ENCODE measurements around the gene DKC1.

DNA sequence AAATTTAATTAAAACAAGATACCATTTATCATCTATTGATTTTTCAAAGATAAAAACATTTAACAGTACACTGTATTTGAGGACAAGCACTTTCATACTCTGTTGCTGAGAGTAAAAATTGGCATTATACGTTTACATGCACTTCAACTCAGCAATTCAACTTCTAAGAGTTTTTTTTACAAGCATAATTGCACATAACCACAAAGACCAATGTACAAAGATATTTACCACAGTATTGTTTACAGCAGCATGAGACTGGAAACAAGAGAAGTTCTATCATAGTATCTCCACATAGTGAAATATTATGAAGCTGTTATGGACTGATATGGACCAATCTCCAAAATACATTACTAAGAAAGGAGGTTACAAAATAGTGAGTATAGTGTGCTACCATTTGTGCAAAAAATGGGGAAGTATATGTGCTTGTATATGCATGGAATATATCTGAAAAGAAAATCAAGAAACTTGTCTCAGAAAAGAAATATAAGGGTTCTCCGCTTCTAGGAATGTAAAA, 22.7 kb upstream of the DKC1 start:
- TF ChIP-seq, protein P1, sequence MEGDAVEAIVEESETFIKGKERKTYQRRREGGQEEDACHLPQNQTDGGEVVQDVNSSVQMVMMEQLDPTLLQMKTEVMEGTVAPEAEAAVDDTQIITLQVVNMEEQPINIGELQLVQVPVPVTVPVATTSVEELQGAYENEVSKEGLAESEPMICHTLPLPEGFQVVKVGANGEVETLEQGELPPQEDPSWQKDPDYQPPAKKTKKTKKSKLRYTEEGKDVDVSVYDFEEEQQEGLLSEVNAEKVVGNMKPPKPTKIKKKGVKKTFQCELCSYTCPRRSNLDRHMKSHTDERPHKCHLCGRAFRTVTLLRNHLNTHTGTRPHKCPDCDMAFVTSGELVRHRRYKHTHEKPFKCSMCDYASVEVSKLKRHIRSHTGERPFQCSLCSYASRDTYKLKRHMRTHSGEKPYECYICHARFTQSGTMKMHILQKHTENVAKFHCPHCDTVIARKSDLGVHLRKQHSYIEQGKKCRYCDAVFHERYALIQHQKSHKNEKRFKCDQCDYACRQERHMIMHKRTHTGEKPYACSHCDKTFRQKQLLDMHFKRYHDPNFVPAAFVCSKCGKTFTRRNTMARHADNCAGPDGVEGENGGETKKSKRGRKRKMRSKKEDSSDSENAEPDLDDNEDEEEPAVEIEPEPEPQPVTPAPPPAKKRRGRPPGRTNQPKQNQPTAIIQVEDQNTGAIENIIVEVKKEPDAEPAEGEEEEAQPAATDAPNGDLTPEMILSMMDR (conservative IDR thresholded peaks at IDR 0.05; ENCODE audit: low read depth, low read length): no peak
- TF ChIP-seq EZH2 (IDR thresholded peaks at IDR 0.05; ENCODE audit: low read length, unreplicated experiment): no peak
- TF ChIP-seq EZH2phosphoT487 (IDR thresholded peaks at IDR 0.05; ENCODE audit: borderline replicate concordance, low read length): no peak
